ENCODE measurements around the gene OAS1.

DNA sequence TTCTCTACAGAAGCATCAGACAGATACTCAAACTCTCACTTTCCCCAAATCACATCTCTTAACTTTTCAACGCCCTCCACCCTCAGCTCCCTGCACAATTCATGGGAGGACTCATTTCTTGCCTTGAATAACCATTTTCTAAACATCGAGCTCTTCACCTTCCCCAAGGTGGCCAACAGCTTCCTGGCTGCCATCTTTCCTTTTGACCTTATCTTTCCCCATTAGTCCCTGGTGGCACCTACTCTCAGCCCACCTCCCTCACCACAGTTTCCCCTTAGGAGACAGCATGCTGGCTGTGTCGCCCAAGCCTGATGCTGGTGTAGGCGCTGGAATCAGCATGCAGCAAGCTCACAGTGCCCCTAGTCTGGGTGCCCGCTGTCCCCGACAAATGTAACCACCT is 8.4 kb upstream of the OAS1 start:
- no peak for TF ChIP-seq EZH2 (IDR thresholded peaks at IDR 0.05; ENCODE audit: borderline replicate concordance, insufficient read depth, low read depth, low read length, poor library complexity, severe bottlenecking)
- TF ChIP-seq, protein P1, sequence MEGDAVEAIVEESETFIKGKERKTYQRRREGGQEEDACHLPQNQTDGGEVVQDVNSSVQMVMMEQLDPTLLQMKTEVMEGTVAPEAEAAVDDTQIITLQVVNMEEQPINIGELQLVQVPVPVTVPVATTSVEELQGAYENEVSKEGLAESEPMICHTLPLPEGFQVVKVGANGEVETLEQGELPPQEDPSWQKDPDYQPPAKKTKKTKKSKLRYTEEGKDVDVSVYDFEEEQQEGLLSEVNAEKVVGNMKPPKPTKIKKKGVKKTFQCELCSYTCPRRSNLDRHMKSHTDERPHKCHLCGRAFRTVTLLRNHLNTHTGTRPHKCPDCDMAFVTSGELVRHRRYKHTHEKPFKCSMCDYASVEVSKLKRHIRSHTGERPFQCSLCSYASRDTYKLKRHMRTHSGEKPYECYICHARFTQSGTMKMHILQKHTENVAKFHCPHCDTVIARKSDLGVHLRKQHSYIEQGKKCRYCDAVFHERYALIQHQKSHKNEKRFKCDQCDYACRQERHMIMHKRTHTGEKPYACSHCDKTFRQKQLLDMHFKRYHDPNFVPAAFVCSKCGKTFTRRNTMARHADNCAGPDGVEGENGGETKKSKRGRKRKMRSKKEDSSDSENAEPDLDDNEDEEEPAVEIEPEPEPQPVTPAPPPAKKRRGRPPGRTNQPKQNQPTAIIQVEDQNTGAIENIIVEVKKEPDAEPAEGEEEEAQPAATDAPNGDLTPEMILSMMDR (IDR thresholded peaks at IDR 0.05), result no peak
